ENCODE data around the gene MAB21L2.

DNA sequence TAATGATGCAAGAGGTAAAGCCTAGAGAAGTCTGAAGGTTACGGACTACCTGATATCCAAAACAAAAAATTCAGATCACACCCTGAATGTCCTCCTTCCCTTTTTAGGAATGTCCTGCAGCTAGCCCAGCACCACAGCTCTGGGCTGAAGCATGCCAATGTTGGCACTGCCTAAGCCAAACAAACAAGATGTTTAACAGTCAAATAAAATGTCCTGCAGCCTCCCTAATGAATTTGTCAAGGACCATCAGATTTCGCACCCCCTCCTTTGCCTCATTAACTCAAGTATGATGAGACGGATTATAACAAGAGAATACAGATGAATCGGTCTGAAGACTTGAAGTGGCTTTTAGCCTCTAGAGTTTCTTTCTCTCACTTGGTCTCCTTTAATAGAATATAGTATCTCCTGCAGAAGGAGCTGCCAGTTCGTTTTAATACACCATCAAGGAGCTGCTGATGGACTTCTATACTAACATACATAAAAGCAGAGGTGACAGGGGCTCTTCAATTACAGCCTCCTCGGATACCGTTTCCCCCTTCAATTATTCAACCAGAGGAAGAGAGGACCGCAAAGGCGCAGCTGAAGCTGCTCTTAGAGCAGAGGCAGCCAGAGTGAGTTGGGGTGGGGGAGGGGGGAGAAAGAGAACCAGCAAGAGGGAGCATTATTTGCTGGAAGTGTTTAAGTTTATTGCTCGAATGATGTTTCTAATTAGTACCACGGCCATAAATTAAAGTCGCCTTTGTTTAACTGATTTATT, 3.0 kb upstream of the MAB21L2 start:
- TF ChIP-seq, protein P1, sequence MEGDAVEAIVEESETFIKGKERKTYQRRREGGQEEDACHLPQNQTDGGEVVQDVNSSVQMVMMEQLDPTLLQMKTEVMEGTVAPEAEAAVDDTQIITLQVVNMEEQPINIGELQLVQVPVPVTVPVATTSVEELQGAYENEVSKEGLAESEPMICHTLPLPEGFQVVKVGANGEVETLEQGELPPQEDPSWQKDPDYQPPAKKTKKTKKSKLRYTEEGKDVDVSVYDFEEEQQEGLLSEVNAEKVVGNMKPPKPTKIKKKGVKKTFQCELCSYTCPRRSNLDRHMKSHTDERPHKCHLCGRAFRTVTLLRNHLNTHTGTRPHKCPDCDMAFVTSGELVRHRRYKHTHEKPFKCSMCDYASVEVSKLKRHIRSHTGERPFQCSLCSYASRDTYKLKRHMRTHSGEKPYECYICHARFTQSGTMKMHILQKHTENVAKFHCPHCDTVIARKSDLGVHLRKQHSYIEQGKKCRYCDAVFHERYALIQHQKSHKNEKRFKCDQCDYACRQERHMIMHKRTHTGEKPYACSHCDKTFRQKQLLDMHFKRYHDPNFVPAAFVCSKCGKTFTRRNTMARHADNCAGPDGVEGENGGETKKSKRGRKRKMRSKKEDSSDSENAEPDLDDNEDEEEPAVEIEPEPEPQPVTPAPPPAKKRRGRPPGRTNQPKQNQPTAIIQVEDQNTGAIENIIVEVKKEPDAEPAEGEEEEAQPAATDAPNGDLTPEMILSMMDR (IDR thresholded peaks at IDR 0.05; ENCODE audit: low read length), result no peak
- TF ChIP-seq EZH2phosphoT487 (IDR thresholded peaks at IDR 0.05; ENCODE audit: low read length), result no peak

All from MM.1S (cell line).